DMS 273 (cell line): ENCODE measurements around the gene SNRPB2.

ENCODE experiments used
- DNase-seq: peaks from one replicate; lab custom pipeline; 2025; ENCODE audit not compliant: unreplicated experiment; lab: John Stamatoyannopoulos, UW

SNRPB2 gene

DNA sequence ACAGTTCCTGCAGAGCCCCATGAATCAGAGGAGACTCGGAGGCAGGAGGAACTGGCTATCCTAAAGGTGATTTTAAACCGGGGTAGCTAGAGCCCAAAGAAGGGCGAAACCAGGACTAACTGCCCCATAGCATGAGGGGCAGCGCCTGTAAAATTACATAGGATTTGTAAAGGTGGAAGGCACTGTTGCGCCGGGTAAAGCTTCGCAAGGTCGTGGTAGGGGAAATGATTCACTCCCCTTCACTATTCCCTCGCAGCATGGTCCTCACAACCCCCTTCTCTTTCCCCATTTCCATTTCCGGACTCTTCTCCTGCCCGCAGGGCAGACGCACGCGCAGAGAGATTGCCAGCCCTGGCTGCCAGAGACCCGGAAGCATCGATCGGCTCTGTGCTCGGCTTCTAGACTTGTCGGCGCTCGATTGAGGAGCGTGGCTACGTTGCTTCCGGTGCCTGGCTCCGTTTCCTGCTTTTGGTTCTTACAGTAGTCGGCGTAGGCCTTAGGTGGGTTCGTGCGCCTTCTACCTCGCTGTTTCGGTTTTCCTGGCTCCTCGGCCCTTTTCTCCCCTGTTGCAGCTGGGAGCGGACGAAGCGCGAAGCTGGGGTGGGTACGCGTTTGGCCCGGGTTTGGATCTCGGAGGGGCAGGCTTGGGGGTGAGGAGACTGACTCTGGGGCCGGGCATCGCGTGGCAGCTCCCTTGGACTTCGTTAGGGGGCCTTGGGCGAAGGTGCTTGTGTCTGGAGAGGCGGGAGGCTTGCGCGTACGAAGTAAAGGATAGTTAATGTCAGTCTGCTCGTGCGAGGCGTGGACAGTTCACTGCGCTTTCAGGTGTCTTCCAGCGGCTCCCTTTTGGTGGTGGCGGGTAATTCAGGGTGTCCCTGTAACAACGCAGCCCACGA, at the start of gene SNRPB2:
Gene SNRPB2 (plus strand): TSS at position 462 of the 896 bp plus-strand sequence. CDS start 1,677 bp downstream, outside the sequence.
- peak; percentile 98 for DNase-seq

DNA sequence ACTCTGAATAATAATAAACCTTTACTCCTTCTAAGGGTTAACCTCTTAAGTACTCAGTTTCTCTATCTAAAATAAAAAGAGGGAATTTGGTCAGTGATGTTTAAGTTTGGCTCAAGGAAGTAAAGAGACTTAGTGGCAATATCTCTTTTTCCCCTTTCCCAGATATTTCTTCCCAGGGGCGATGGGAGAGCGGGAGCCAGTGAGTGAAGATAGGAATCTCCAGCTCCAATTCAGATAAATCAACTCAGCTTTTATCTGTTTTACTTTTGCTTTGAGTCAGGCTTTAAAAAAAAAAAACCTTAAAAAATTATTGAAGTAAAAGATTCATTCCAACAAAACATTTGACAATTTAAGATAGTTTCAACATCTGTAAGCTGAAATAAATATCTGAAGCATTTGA, 45.4 kb upstream of the SNRPB2 start:
- no peak for DNase-seq

DNA sequence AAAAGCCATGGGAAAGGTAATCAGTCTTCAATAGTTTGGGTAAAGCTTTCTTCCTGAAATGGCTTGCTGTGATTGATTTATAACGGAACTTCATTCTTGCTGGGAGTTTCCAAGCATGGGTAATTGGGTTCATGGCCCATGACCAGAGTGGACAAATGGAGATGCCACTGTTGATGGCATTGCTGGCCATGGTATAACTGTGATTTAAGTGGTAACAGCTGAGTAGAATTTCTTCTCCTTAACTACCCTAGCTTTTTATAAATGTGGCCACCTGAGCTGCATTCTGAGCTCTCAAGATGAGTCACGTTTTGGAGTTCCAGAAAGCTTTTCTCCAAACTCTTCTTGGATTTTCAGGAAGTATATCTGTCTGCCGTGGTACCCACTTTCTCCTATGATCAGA, 39.9 kb upstream of the SNRPB2 start:
- no peak for DNase-seq

DNA sequence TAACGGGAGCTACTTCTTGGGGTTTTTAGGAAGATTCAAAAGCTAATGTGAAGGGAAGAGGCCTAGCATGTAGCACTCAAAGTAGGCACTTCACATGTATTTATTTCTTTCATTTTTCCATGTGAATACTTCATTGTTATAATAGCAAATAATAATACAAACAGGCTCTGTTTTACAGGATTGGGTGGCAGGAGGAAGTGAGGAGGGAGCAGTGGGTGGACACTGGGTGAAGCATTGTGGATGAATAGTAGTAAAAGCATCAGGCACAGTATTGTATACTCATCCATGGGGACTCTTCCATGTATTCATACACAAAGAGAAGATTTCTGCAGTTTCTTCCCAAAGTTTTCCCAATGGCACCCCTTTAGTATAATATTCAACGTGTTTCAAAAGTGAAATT, 38.4 kb upstream of the SNRPB2 start:
- DNase-seq, result no peak

DNA sequence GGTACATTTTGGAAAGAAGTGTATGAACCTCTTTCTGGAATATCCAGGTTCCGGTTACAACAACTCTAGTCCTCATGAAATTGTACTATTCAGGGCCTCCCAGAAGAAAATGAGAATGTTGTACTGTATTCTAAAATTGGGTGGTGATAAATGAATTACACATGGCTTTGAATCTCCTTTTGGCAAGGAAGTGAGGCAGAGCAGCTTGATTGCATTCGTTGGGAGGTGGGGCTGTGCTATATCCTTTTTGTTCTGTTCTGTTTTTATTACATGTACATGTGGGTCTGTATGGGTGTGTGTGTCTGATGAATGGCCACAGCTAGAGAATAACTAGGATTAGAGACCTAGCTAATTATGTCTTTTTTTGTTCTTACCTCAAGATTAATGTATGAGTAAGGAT, 37.8 kb upstream of the SNRPB2 start:
- no peak for DNase-seq

DNA sequence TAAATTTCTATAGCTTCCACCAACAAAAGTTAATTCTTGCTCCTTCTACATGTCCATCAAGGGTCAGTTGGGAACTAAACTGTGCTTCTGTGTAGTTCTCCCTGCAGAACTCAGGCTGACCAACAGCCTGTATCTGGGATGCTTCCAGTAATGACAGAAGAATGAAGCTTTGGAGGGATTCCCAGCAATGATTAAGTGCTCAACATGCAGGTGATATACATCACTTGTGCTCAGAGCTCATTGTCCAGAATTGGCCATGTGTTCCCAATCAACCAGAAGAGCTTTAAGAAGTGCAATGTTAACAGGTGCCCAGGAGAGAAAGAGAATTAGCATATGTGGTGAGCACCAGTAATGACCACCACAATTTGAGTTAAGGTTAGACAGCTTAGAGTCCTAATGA, 37.4 kb upstream of the SNRPB2 start:
- DNase-seq, result no peak

DNA sequence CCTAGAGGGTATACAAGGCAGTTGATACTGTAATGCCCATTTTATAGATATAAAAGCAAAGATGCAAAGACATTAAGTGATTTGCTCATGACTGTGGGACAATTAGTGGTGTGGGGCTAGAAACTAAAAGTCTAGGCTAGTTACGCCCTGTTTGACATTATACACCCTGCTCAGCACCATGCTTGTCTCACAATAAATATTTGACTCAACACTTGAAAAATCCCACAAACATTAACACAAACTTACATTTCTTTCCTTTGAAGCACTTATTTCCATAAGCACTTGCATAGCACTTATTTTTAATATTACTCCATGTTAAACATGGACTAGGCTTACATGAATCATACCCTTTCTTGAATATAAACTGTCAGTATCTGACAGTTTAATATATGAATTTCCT, 36.5 kb upstream of the SNRPB2 start:
- no peak for DNase-seq

DNA sequence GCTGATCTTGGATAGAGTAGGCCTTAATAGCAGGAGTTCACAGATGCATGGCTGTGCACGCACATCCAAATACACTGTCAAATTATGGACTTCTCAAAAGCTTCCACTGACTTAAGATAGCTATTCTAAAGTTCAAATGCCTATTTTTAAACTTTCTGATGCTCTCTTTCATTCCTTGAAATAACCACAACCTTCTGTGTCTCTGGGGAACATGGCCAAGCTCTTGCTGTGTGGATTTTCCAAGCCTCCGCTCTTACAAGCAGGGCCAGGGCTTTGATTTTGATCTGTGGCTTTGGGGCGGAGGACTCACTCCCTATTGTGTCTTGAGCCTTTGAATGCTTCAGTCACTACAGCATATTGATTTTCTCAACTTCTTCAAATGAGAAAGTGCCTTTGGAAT, 35.7 kb upstream of the SNRPB2 start:
- no peak for DNase-seq

DNA sequence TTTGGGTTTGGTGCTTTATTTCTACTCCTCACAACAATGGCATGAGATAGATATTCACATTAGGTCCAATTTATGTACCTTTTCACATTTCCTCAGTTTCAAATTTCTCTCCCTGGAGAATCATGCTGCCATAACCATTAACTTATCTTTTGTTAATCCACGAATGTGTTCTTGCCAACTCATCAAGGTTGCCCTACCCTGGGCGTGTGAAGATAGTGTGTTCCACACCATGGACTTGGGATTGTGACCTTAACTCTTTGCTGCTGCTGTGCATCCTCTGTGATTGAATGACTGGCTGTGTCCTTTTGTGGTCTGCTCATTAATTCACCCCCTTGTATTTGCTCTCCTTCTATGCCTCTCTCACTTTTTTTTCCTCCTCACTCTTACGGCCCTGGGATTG, 34.2 kb upstream of the SNRPB2 start:
- DNase-seq, result no peak

DNA sequence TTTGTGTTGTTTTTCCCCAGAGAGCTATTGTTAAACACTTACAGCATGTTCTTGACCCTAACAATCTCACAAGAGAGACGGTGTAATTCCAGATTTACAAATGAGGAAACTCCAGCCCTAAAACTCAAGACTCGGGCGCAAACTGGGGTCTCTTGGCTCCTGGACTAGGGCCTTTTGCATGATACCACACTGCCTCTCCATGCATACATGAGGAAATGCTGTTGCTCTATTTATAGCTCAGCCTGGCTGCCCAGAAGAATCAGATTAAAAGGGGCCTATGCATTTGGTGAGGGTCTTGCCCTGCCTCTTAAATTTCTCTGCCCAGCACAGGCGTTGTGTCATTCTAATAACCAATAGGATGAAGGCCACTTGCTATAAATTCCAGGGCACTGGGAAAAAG, 30.5 kb upstream of the SNRPB2 start:
- DNase-seq, result peak; percentile 56

DNA sequence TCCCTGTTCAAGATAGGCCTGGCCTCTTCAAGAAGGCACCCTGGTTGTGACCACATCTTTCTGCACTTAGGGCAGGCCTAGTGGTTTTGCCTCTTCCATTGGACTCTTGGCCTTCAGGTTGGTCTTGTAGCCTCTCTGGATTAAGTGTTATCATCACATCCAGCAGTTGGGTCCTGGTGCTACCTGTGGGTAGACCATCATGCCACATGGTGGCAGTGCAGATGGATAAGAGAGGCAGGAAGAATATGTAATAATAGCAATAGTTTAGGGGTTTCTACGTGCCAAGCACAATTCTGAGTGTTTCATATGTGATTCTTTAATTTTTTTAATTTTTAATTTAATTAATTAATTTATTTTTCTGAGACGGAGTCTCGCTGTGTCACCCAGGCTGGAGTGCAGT, 28.5 kb upstream of the SNRPB2 start:
- peak; percentile 59 for DNase-seq

DNA sequence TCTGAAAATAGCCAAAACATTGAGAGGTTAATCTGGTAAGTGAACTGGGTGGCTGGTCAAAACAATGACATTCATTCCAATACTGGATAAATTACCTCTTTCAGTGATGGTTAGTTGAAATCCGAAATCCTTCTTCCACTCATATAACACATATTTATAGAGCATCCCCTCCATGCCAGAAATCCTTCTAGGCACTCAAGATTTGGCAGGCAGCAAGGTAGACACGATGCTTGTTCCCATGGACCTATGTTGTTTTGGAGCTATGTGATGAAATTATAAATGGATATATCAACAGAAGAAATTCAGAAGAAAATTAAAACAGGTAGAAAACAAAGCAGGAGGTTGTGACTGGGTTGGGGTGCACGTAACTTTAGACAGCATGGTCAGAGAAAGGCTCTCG, 26.3 kb upstream of the SNRPB2 start:
- DNase-seq, result no peak

DNA sequence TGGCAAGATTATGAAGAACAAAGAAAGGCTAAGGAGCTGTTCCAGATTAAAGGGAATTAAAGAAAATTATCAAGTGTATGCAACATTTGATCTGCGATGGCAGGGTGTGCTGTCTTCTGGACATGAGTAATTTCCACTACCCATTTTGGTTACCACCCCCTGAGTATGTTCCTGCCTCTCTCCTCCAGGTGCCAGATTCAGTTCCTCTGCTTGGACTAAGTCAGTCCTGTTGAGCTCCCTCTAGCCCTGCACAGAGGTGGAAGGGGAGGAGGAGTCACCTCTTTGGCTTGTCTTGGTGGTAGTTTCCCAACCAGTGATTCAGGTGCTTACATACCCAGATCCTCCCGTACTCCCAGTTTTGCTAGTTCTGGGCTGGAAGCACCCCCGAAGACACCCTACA, 22.2 kb upstream of the SNRPB2 start:
- no peak for DNase-seq

DNA sequence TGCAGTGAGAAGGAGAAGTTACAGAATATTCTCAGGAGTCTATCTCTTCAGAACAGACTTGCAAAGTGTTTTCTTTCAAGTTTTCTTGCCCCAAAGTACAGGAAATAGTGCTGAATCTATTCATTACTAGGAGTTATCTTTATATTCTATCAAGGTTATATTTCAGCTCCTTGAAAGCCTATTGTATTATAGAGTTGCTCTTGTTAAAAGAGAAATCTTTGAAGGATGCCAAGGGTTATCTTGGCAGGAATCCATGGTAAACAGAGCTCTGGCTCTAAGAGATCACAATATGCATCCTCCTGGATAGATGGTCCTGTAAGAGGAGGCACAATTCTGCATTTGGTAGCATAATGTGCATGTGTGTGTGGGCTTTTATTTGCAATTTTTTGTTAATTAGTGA, 21.2 kb upstream of the SNRPB2 start:
- DNase-seq, result peak; percentile 52

DNA sequence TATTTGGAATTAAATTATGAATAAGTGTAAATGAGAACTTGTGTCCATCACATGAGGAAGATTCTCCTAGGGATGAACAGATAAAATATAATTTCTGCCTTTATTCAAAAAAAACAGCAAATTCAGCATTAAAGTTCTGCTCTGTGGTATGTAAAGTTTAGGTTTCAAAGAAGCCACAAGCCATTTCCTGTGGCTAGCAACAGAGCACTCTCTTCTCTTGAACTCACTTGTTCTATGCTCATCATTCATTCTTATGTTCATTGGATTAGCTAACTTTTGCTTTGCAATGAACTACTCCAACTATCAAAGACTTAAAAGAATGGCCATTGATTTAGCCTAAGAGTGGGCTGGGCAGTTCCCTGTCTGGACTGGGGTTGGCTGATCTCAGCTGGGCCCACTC, 20.8 kb upstream of the SNRPB2 start:
- DNase-seq, result no peak

DNA sequence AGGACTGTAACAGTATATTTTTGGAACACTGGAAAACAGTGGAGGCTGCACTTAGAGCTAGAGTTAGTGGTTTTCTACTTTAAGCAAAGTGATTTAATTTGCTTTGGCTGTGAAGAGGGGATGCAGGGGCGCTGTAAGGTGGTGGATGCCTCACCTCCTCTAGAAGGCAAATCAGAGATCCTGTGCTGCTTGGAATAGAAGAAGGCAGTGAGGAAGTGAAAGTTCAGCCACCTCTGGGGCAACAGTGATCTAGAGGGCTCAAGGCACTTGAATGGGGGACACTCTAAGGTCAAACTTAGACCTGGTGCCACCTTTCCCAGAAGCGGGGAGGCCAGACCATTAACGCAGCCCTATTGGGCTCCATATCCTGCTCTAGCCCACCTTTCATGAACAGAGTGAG, 19.0 kb upstream of the SNRPB2 start:
- DNase-seq, result no peak

DNA sequence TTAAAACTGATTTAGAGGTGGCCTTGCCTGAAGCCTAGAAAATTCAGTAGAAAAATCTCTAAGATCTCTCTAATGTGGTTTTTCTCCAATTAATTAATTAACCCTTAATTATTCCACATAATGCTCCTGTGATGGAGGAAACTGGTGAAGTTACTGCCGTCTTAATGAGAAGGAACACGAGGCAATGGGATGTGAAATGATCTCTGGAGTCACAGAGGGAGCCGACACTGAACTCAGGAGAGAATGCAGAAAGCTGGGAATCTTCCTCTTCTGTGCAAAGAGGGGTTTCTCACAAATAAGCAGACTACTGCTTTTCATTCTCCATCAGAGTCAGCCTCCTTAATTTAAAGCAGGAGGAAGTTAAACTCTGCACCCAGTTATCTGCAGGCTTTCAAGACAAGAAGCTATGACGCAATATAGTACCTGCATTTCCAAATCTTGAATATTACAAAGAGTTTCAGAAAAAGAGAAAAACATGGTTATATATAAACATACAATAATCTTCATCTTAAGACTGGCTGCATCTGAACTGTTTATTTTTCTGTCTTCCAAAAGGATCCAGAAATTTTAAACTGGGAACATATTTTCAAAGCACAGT, 18.1 kb upstream of the SNRPB2 start:
- no peak for DNase-seq

DNA sequence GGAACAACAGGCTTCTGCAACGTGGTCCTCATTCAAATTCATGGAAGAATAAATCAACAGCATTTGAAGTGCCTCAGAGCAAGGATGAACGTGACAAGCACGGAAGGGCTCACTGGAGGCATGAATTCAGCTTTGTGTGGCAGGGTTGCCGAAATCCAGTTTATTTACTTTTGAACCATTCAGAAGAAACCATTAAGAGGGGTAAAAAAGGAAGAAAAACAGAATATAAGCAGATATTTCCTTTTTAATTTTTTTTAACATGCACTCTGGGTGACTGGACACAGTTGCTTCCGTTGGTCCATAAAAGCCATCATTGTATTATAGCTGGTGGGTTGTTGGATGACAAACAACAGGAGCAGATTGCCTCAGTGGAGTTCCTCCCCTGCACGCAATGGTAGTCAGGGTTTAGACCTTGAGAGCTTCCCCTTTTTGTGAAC, 17.3 kb upstream of the SNRPB2 start:
- peak; percentile 58 for DNase-seq

DNA sequence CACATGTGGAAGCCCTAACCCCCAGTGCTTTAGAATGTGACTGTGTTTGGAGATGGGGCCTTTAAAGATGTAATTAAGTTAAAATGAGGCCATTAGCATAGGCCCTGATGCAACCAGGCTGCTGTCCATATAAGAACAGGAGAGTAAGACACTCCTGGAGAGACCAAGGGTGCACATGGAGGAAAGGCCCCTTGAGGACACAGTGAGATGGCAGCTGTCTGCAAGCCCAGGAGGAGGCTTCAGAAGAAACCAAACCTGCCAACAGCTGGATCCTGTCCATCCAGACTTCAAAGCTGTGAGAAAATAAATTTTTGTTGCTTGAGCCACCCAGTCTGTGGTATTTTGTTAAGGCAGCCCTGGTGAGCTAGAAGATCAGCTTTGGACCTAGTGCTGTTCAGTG, 16.8 kb upstream of the SNRPB2 start:
- DNase-seq, result peak; percentile 83

DNA sequence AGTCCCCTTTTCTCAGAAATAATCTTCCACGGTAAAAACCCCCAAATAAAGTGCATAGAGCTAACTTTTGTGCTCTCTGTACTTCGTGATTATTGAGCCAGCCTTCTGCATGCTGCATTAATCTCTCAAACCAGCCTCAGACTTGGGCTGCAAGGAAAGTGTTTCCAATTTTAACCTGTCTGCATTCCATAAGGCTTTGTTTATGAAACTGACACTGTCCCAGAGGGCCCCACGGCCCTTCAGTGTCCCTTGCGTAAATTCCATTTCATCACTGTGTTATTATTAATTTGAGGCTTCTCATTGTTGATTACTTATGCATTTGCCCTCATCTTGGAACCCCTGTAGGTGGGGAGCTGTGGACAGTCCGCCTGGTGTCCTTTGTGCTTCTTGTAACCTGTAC, 15.6 kb upstream of the SNRPB2 start:
- DNase-seq, result peak; percentile 43

DNA sequence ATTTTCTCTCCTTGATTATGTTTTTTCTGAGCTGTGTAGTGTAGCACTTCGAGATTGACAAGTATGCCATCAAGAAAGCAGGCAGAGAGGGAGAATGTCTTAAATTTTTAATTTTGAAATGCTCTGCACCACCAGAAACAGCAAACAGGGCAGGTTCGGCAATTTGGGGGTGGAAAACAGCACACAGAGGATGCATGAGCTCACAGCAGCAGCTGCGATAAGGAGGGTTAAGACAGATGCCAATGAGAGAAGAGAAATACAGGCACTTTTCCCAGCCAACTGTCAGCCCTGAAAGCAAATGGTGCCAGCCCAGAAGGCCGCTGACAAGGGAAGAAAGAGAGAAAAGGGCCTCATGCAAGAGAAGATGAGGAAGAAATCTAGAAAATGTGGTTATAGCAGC, 15.1 kb upstream of the SNRPB2 start:
- peak; percentile 91 for DNase-seq

DNA sequence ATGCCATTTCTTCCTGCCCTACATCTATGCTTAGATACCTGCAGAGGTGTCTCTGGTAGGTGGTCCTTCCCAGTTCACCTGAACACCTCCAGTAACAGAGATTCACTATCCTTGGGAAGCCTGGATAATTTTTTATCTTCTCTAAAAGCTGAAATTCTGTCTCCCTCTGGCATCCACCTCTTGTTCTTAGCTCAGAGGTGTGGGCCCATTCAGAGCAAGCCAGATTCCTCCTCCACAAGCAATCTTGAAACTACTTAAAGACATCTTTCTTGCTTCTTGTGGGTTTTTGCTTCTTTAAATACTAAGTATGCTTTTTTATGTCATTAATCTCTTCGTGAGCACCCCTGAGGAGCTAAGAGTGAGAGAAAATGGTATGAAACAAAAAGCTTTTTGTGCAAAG, 10.4 kb upstream of the SNRPB2 start:
- DNase-seq, result no peak

DNA sequence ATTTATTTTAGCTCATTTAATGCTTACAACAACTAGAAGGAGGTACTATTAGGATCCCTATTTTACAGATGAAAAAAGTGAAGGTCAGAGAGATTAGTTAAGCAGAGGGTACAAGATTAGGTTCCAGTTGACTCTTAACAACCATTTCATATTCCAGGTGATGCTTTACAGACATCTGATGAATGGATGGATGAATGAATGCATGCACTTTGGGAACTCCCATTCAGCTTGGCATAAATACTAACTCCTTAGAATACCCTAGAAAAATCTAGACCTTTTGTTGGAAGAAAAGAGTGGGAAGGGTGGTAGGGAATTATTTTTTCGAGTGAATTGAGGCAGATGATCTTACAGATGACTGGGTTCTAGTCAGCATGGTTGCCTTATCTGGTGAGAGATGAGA, 746 bp upstream of the SNRPB2 start:
- DNase-seq, result no peak
